Measurements from ENCODE around the gene TRPM2.

- no peak for TF ChIP-seq POLR2A (IDR thresholded peaks at IDR 0.05; ENCODE audit: low read depth)
- TF ChIP-seq CTCF (IDR thresholded peaks at IDR 0.05), result no peak
- no peak for TF ChIP-seq POLR2AphosphoS5 (IDR thresholded peaks at IDR 0.05)
Observed at GRCh38 chr21:44328242-44328895, 25.1 kb upstream of the TRPM2 start.
